ENCODE measurements around the gene FEN1. TPM values are rescaled to one million over a fixed set of nuclear protein-coding genes. Genes with fewer than 3 reads are reported as not detected.

The FEN1 gene
- 10 to 100 TPM; 13.5 to 25.8 (median 15.5) TPM for polyA plus RNA-seq (ENCODE audit: insufficient read length in 10 of 10)
- long read RNA-seq, donor 1, transcript FEN1-201 (2 exons, 2,296 nt) = major isoform, 6 of 6 reads
- long read RNA-seq, donor 1, partial matches to known transcripts = 0 of 6 reads
- long read RNA-seq, donor 1, other reads (novel, unspliced or antisense) = 0 of 6 reads
- long read RNA-seq, donor 2, partial matches to known transcripts = 0 of 3 reads
- long read RNA-seq, donor 2, other reads (novel, unspliced or antisense) = 0 of 3 reads
- long read RNA-seq, donor 3 = 0 reads
- long read RNA-seq, donor 4, partial matches to known transcripts = 0 of 3 reads
- long read RNA-seq, donor 4, other reads (novel, unspliced or antisense) = 0 of 3 reads
- long read RNA-seq, donor 5, partial matches to known transcripts = 0 of 4 reads
- long read RNA-seq, donor 5, other reads (novel, unspliced or antisense) = 0 of 4 reads
- long read RNA-seq, donor 6, transcript FEN1-201 (2 exons, 2,296 nt) = major isoform, 12 of 12 reads
- long read RNA-seq, donor 6, partial matches to known transcripts = 0 of 12 reads
- long read RNA-seq, donor 6, other reads (novel, unspliced or antisense) = 0 of 12 reads
- long read RNA-seq, donor 7, transcript FEN1-201 (2 exons, 2,296 nt) = major isoform, 7 of 9 reads
- long read RNA-seq, donor 7, partial matches to known transcripts = 0 of 9 reads
- long read RNA-seq, donor 7, other reads (novel, unspliced or antisense) = 0 of 9 reads
- long read RNA-seq, donor 8, transcript FEN1-201 (2 exons, 2,296 nt) = major isoform, 8 of 8 reads
- long read RNA-seq, donor 8, partial matches to known transcripts = 0 of 8 reads
- long read RNA-seq, donor 8, other reads (novel, unspliced or antisense) = 0 of 8 reads
- long read RNA-seq, donor 9, partial matches to known transcripts = 0 of 3 reads
- long read RNA-seq, donor 9, other reads (novel, unspliced or antisense) = 0 of 3 reads

- DNase-seq = peak; percentile 92 to 99 (median 94)
Measured at GRCh38 chr11:61792310-61793082, at the start of gene FEN1, which contains the start of gene TMEM258. TSS of gene FEN1 (plus strand) at chr11:61792911. CDS start at chr11:61795362, 2,451 bp downstream. TSS of gene TMEM258 (minus strand) at chr11:61792599. CDS start at chr11:61792558, 41 bp downstream.

- DNase-seq = no peak
Measured at GRCh38 chr11:61743486-61744095, 49.1 kb upstream of the FEN1 start.

GRCh38 chr11:61744181-61744580 is 48.5 kb upstream of the FEN1 start:
- DNase-seq = no peak

- no peak for DNase-seq
Measured at GRCh38 chr11:61744609-61745156, 48.0 kb upstream of the FEN1 start.

- peak in 1 of 3 donors; percentile 56 for DNase-seq
Measured at GRCh38 chr11:61745781-61746441, 46.8 kb upstream of the FEN1 start.

- DNase-seq = no peak
Measured at GRCh38 chr11:61746442-61747191, 46.1 kb upstream of the FEN1 start.

GRCh38 chr11:61747192-61747966 is 45.3 kb upstream of the FEN1 start:
- peak; percentile 32 to 79 (median 64) for DNase-seq

GRCh38 chr11:61747967-61748285 is 44.8 kb upstream of the FEN1 start:
- no peak for DNase-seq

- peak in 1 of 3 donors; percentile 64 for DNase-seq
Measured at GRCh38 chr11:61749591-61750217, 43.0 kb upstream of the FEN1 start.

- DNase-seq = no peak
Measured at GRCh38 chr11:61750631-61751273, 42.0 kb upstream of the FEN1 start.

GRCh38 chr11:61751384-61751783 is 41.3 kb upstream of the FEN1 start:
- no peak for DNase-seq

GRCh38 chr11:61752117-61752924 is 40.4 kb upstream of the FEN1 start, which contains the start of gene MYRF:
TSS of gene MYRF (plus strand) at chr11:61752636. CDS start at chr11:61752745, 109 bp downstream.
- peak in 2 of 3 donors; percentile 34 to 58 for DNase-seq

GRCh38 chr11:61752925-61753521 is 39.7 kb upstream of the FEN1 start:
- DNase-seq = no peak

- DNase-seq = no peak
Measured at GRCh38 chr11:61753672-61754071, 39.0 kb upstream of the FEN1 start.

- no peak for DNase-seq
Measured at GRCh38 chr11:61754534-61755482, 37.9 kb upstream of the FEN1 start.
